SK-N-SH treated with all-trans-retinoic acid at 6 μM for 48 hours (cell line): Measurements from ENCODE around the gene HNRNPA3.

ENCODE experiments used
- ATAC-seq: fragments of 200-7000 bp; cut with Tn5 transposase; 3 replicates; pipeline ENCODE4 v1.9.1; 2020; ENCODE audit warnings: mild to moderate bottlenecking, moderate library complexity
- ARNTL ChIP-seq: fragments of 450-650 bp; formaldehyde crosslinking; IDR thresholded peaks from 2 replicates; pipeline ENCODE4 v1.5.0; 2020; ENCODE audit warnings: low read depth, mild to moderate bottlenecking, moderate library complexity, borderline replicate concordance
- BACH2 ChIP-seq: fragments of 250-450 bp; sonication (Bioruptor Pico); IDR thresholded peaks from 2 replicates; pipeline ENCODE4 v1.9.0; 2021; ENCODE audit warnings: mild to moderate bottlenecking, borderline replicate concordance
- CSDC2 ChIP-seq: fragments of 250-450 bp; sonication (Bioruptor Pico); IDR thresholded peaks from 2 replicates; pipeline ENCODE4 v1.5.0; 2020; ENCODE audit warnings: mild to moderate bottlenecking, moderate library complexity
- ESRRG ChIP-seq: fragments of 250-450 bp; sonication (Bioruptor Pico); IDR thresholded peaks from 2 replicates; pipeline ENCODE4 v1.6.1; 2021; ENCODE audit warnings: mild to moderate bottlenecking
- GLIS3 ChIP-seq: fragments of 250-450 bp; sonication (Bioruptor Pico); IDR thresholded peaks from 2 replicates; pipeline ENCODE4 v1.5.0; 2020; ENCODE audit warnings: mild to moderate bottlenecking, moderate library complexity
- ISL1 ChIP-seq: fragments of 250-450 bp; sonication (Bioruptor Pico); IDR thresholded peaks from 2 replicates; pipeline ENCODE4 v2.1.2; 2022; ENCODE audit warnings: mild to moderate bottlenecking, moderate library complexity
- OSR1 ChIP-seq: fragments of 250-450 bp; sonication (Bioruptor Pico); IDR thresholded peaks from 2 replicates; pipeline ENCODE4 v1.8.0; 2022; ENCODE audit warnings: moderate library complexity, mild to moderate bottlenecking, inconsistent platforms
- PPARA ChIP-seq: fragments of 250-450 bp; sonication (Bioruptor Pico); IDR thresholded peaks from 2 replicates; pipeline ENCODE4 v1.5.0; 2020; ENCODE audit warnings: mild to moderate bottlenecking, borderline replicate concordance
- RARB ChIP-seq: fragments of 250-450 bp; sonication (Bioruptor Pico); IDR thresholded peaks from 2 replicates; pipeline ENCODE4 v1.8.0; 2021; ENCODE audit warnings: mild to moderate bottlenecking, moderate library complexity
- SNAI2 ChIP-seq: fragments of 250-450 bp; sonication (Bioruptor Pico); IDR thresholded peaks from 2 replicates; pipeline ENCODE4 v1.5.0; 2020; ENCODE audit warnings: mild to moderate bottlenecking, moderate library complexity
- TCF4 ChIP-seq: fragments of 250-450 bp; sonication (Bioruptor Pico); IDR thresholded peaks from 2 replicates; pipeline ENCODE4 v1.8.0; 2021; ENCODE audit warnings: mild to moderate bottlenecking, moderate library complexity, borderline replicate concordance
- TOX ChIP-seq: fragments of 250-450 bp; sonication (Bioruptor Pico); IDR thresholded peaks from 2 replicates; pipeline ENCODE4 v1.8.0; 2021; ENCODE audit warnings: mild to moderate bottlenecking, moderate library complexity, borderline replicate concordance
- ZC3H10 ChIP-seq: fragments of 250-450 bp; sonication (Bioruptor Pico); IDR thresholded peaks from 2 replicates; pipeline ENCODE4 v1.5.1; 2021; ENCODE audit warnings: mild to moderate bottlenecking, moderate library complexity
- ZFP3 ChIP-seq: fragments of 250-450 bp; sonication (Bioruptor Pico); IDR thresholded peaks from 2 replicates; pipeline ENCODE4 v1.5.0; 2020; ENCODE audit warnings: mild to moderate bottlenecking, moderate library complexity
- ZFP30 ChIP-seq: fragments of 450-650 bp; formaldehyde crosslinking; IDR thresholded peaks from 2 replicates; pipeline ENCODE4 v1.5.0; 2022; ENCODE audit warnings: mild to moderate bottlenecking, moderate library complexity
- ZNF565 ChIP-seq: fragments of 450-650 bp; formaldehyde crosslinking; conservative IDR thresholded peaks from 2 replicates; pipeline ENCODE4 v1.5.0; 2020; ENCODE audit warnings: low read depth, mild to moderate bottlenecking, moderate library complexity
- ZNF70 ChIP-seq: fragments of 450-650 bp; formaldehyde crosslinking; IDR thresholded peaks from 2 replicates; pipeline ENCODE4 v1.5.0; 2020; ENCODE audit warnings: mild to moderate bottlenecking, moderate library complexity
- ZNF8 ChIP-seq: fragments of 450-650 bp; formaldehyde crosslinking; IDR thresholded peaks from 2 replicates; pipeline ENCODE4 v1.5.0; 2020; ENCODE audit warnings: mild to moderate bottlenecking, moderate library complexity
- TF ChIP-seq, protein P1 (sequence below): fragments of 250-450 bp; sonication (Bioruptor Pico); IDR thresholded peaks from 2 replicates; pipeline ENCODE4 v1.5.1; 2020; ENCODE audit warnings: low read depth, mild to moderate bottlenecking, moderate library complexity
- TF ChIP-seq, protein P2 (sequence below): fragments of 250-450 bp; sonication (Bioruptor Pico); IDR thresholded peaks from 2 replicates; pipeline ENCODE4 v1.5.1; 2021; ENCODE audit warnings: mild to moderate bottlenecking, moderate library complexity
- TF ChIP-seq, protein P3 (sequence below): fragments of 250-450 bp; sonication (Bioruptor Pico); IDR thresholded peaks from 2 replicates; pipeline ENCODE4 v1.8.0; 2020; ENCODE audit warnings: mild to moderate bottlenecking, moderate library complexity, borderline replicate concordance
- TF ChIP-seq, protein P4 (sequence below): fragments of 250-450 bp; sonication (Bioruptor Pico); IDR thresholded peaks from 2 replicates; pipeline ENCODE4 v1.5.0; 2020; ENCODE audit warnings: mild to moderate bottlenecking, moderate library complexity
- TF ChIP-seq, protein P5 (sequence below): fragments of 250-450 bp; sonication (Bioruptor Pico); IDR thresholded peaks from 2 replicates; pipeline ENCODE4 v1.8.0; 2021; ENCODE audit warnings: low read depth, mild to moderate bottlenecking, moderate library complexity, borderline replicate concordance

HNRNPA3 gene

DNA sequence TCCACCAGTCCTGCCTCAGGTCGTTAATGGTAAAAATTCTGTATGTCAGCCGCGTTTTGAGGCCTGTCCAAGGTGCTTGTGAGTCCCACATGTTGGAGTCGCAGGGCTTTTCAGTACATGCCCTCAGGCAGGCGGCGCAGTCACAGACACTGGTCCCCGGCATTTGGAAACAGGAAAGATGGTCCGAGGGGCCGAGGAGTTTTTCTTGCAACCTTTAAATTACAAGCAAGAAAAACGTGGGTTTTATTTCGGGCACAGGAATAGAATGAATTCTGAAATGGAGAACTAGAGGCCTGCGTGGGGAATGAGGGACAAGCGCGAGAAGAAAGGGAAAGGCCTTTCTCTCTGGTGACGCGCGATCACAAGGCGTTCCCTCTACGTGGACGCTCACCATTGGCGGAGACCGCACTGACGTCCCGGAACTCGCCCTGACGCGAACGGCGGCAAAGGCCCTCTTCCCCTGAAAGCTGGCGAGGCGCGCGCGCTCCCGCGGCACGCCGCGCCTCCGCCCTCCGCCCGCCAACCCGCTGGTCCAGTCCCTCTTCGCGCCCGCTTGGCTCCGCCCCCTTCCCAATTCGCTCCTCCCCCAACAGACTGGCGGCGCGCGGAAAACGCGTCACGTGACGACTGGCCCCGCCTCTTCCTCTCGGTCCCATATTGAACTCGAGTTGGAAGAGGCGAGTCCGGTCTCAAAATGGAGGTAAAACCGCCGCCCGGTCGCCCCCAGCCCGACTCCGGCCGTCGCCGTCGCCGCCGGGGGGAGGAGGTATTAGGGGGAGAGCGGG, at the start of gene HNRNPA3:
HNRNPA3 (plus strand) TSS at position 689 of the 785 bp plus-strand sequence; CDS start at position 695, 6 bp downstream.
- TF ChIP-seq ZC3H10 (CRISPR knock-in tag) (no peak), BACH2 (CRISPR knock-in tag) (no peak), PPARA (CRISPR knock-in tag) (no peak), ESRRG (CRISPR knock-in tag) (no peak), CSDC2 (CRISPR knock-in tag) (no peak), ZNF70 (CRISPR knock-in tag) (no peak), TCF4 (CRISPR knock-in tag) (peak; percentile 30; the same call in 1 of the 2 replicates), TOX (CRISPR knock-in tag) (no peak), ZNF565 (CRISPR knock-in tag) (no peak), ZNF8 (CRISPR knock-in tag) (no peak), ZFP30 (no peak), GLIS3 (no peak), OSR1 (CRISPR knock-in tag) (no peak), ISL1 (CRISPR knock-in tag) (no peak), ZFP3 (CRISPR knock-in tag) (0 out of 2 replicates have a peak, but pooled peaks have one; percentile 22), RARB (no peak; the same call in 1 of the 2 replicates), SNAI2 (CRISPR knock-in tag) (no peak), ARNTL (CRISPR knock-in tag) (no peak)
- TF ChIP-seq, protein P1, sequence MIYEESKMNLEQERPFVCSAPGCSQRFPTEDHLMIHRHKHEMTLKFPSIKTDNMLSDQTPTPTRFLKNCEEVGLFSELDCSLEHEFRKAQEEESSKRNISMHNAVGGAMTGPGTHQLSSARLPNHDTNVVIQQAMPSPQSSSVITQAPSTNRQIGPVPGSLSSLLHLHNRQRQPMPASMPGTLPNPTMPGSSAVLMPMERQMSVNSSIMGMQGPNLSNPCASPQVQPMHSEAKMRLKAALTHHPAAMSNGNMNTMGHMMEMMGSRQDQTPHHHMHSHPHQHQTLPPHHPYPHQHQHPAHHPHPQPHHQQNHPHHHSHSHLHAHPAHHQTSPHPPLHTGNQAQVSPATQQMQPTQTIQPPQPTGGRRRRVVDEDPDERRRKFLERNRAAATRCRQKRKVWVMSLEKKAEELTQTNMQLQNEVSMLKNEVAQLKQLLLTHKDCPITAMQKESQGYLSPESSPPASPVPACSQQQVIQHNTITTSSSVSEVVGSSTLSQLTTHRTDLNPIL (CRISPR knock-in tag): no peak
- TF ChIP-seq, protein P2, sequence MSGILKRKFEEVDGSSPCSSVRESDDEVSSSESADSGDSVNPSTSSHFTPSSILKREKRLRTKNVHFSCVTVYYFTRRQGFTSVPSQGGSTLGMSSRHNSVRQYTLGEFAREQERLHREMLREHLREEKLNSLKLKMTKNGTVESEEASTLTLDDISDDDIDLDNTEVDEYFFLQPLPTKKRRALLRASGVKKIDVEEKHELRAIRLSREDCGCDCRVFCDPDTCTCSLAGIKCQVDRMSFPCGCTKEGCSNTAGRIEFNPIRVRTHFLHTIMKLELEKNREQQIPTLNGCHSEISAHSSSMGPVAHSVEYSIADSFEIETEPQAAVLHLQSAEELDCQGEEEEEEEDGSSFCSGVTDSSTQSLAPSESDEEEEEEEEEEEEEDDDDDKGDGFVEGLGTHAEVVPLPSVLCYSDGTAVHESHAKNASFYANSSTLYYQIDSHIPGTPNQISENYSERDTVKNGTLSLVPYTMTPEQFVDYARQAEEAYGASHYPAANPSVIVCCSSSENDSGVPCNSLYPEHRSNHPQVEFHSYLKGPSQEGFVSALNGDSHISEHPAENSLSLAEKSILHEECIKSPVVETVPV (CRISPR knock-in tag): peak; percentile 56; the same call in 1 of the 2 replicates
- TF ChIP-seq, protein P3, sequence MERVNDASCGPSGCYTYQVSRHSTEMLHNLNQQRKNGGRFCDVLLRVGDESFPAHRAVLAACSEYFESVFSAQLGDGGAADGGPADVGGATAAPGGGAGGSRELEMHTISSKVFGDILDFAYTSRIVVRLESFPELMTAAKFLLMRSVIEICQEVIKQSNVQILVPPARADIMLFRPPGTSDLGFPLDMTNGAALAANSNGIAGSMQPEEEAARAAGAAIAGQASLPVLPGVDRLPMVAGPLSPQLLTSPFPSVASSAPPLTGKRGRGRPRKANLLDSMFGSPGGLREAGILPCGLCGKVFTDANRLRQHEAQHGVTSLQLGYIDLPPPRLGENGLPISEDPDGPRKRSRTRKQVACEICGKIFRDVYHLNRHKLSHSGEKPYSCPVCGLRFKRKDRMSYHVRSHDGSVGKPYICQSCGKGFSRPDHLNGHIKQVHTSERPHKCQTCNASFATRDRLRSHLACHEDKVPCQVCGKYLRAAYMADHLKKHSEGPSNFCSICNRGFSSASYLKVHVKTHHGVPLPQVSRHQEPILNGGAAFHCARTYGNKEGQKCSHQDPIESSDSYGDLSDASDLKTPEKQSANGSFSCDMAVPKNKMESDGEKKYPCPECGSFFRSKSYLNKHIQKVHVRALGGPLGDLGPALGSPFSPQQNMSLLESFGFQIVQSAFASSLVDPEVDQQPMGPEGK (CRISPR knock-in tag): no peak
- TF ChIP-seq, protein P4, sequence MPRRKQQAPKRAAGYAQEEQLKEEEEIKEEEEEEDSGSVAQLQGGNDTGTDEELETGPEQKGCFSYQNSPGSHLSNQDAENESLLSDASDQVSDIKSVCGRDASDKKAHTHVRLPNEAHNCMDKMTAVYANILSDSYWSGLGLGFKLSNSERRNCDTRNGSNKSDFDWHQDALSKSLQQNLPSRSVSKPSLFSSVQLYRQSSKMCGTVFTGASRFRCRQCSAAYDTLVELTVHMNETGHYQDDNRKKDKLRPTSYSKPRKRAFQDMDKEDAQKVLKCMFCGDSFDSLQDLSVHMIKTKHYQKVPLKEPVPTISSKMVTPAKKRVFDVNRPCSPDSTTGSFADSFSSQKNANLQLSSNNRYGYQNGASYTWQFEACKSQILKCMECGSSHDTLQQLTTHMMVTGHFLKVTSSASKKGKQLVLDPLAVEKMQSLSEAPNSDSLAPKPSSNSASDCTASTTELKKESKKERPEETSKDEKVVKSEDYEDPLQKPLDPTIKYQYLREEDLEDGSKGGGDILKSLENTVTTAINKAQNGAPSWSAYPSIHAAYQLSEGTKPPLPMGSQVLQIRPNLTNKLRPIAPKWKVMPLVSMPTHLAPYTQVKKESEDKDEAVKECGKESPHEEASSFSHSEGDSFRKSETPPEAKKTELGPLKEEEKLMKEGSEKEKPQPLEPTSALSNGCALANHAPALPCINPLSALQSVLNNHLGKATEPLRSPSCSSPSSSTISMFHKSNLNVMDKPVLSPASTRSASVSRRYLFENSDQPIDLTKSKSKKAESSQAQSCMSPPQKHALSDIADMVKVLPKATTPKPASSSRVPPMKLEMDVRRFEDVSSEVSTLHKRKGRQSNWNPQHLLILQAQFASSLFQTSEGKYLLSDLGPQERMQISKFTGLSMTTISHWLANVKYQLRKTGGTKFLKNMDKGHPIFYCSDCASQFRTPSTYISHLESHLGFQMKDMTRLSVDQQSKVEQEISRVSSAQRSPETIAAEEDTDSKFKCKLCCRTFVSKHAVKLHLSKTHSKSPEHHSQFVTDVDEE: no peak
- TF ChIP-seq, protein P5, sequence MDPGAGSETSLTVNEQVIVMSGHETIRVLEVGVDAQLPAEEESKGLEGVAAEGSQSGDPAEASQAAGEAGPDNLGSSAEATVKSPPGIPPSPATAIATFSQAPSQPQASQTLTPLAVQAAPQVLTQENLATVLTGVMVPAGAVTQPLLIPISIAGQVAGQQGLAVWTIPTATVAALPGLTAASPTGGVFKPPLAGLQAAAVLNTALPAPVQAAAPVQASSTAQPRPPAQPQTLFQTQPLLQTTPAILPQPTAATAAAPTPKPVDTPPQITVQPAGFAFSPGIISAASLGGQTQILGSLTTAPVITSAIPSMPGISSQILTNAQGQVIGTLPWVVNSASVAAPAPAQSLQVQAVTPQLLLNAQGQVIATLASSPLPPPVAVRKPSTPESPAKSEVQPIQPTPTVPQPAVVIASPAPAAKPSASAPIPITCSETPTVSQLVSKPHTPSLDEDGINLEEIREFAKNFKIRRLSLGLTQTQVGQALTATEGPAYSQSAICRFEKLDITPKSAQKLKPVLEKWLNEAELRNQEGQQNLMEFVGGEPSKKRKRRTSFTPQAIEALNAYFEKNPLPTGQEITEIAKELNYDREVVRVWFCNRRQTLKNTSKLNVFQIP (CRISPR knock-in tag): 0 out of 2 replicates have a peak, but pooled peaks have one; percentile 63
- ATAC-seq: peak; percentile 92

DNA sequence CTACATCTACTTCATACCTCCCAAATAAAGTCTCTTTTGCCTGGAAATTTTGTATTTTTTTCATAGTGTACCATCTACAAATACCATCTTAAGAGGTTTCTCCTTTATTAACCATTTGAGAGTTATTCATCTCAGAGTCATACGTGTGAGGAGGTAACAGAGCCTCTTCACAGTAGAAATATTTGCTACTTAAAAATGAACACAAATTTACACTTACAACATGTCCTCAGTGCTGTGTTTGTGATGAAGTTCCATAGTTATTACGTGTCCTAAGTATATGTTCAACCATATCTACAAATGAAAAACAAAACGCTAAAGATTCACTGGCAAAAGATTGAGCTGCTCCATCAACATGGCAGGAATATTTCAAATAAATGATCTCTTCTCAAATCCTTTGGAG, 48.5 kb upstream of the HNRNPA3 start:
- TF ChIP-seq CSDC2 (CRISPR knock-in tag) (no peak), ISL1 (CRISPR knock-in tag) (no peak), RARB (no peak), ZFP30 (no peak), OSR1 (CRISPR knock-in tag) (no peak), TCF4 (CRISPR knock-in tag) (no peak), ZNF565 (CRISPR knock-in tag) (no peak), ZNF70 (CRISPR knock-in tag) (no peak), ZC3H10 (CRISPR knock-in tag) (no peak)
- TF ChIP-seq, protein P1 (CRISPR knock-in tag): no peak
- TF ChIP-seq, protein P5 (CRISPR knock-in tag): no peak
- TF ChIP-seq, protein P3 (CRISPR knock-in tag): no peak
- TF ChIP-seq, all 23 proteins: peak for 0
- ATAC-seq: peak; percentile 13; the same call in 2 of the 3 replicates
